Duodenal mucosa (tissue), 2 donors: ENCODE measurements around the gene NDUFS6.

ENCODE experiments used
- H3K27ac ChIP-seq: one replicate; pipeline ENCODE4 v1.7.0; 2013; ENCODE audit warnings: low read depth, low read length
- H3K27me3 ChIP-seq, 2 donors: one replicate each; pipeline ENCODE4 v1.7.0; 2013; ENCODE audit warnings: low read length in 2 of 2, control low read depth in 1 of 2; ENCODE audit not compliant: insufficient read depth in 2 of 2, control insufficient read depth in 1 of 2
- H3K36me3 ChIP-seq, 2 donors: one replicate each; pipeline ENCODE4 v1.7.0; 2013; ENCODE audit warnings: low read length in 2 of 2, control low read depth in 1 of 2; ENCODE audit not compliant: insufficient read depth in 2 of 2, control insufficient read depth in 1 of 2
- H3K4me1 ChIP-seq, 2 donors: one replicate each; pipeline ENCODE4 v1.7.0; 2013; ENCODE audit warnings: low read length in 2 of 2, control low read depth in 1 of 2; ENCODE audit not compliant: insufficient read depth in 2 of 2, control insufficient read depth in 1 of 2
- H3K4me3 ChIP-seq, 2 donors: one replicate each; pipeline ENCODE4 v1.7.0; 2013; ENCODE audit warnings: low read length in 2 of 2, low read depth in 1 of 2
- H3K9ac ChIP-seq, 2 donors: one replicate each; pipeline ENCODE4 v1.7.0; 2013; ENCODE audit warnings: low read length in 2 of 2, low read depth in 1 of 2
- H3K9me3 ChIP-seq, 2 donors: one replicate each; pipeline ENCODE4 v1.7.0; 2013; ENCODE audit warnings: low read length in 2 of 2, control low read depth in 1 of 2; ENCODE audit not compliant: control insufficient read depth in 1 of 2

The NDUFS6 gene

DNA sequence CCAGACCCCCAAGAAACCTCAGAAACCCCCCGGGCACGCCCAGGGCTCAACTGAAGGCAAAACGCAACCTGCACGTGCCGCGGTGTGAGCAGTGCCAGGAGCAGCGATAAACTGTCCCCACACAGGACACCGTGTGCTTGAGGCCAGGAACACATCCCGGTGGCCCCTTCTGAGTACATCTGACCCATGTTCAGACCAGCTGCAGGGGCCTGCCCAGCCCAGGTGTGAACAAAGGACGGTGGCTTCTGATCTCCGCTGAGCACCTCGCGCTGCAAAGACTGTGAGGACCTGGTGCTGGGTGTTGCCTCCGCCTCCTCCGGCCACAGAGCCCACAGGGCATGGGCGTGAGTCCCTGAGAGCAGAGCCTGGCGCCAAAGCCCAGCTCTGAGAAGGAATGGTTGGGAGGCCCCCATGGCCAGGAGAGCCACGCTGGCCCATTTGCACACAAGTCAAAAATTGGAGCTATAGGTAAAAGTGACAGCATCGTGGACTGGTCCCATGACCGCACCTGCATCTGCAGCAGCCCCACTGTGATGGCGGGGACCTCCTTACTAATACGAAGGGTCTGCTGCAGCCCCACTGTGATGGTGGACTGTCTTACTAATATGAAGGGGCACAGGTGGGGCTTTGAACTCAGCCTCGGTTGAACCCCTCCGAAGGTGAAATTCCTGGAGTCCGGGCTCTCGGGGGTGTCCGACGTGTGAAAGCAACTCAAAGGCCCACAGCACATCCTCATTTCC lies 31.5 kb downstream of the NDUFS6 start:
- no peaks in the 10 kb centered on the region for H3K4me1 ChIP-seq
- no peak overlapping the region for H3K27ac ChIP-seq
- no peaks in the 10 kb centered on the region for H3K36me3 ChIP-seq
- H3K27me3 ChIP-seq = peaks cover 18 to 30% of the 10 kb centered on the region in 2 donors
- no peak overlapping the region for H3K4me3 ChIP-seq
- no peaks in the 10 kb centered on the region for H3K9me3 ChIP-seq
- no peak overlapping the region for H3K9ac ChIP-seq

- Histone ChIP-seq H3K9me3 (no peaks in the 10 kb centered on the region), H3K9ac (no peak overlapping the region), H3K4me3 (no peak overlapping the region), H3K4me1 (no peaks in the 10 kb centered on the region), H3K27me3 (peaks cover 18 to 36% of the 10 kb centered on the region in 2 donors), H3K27ac (no peak overlapping the region), H3K36me3 (no peaks in the 10 kb centered on the region)
Observed at GRCh38 chr5:1833264-1834021, 32.2 kb downstream of the NDUFS6 start.

GRCh38 chr5:1834022-1834551 lies 32.9 kb downstream of the NDUFS6 start:
- Histone ChIP-seq H3K27me3 (peaks cover 22 to 36% of the 10 kb centered on the region in 2 donors), H3K4me3 (no peak overlapping the region), H3K36me3 (no peaks in the 10 kb centered on the region), H3K27ac (no peak overlapping the region), H3K9me3 (no peaks in the 10 kb centered on the region), H3K4me1 (no peaks in the 10 kb centered on the region), H3K9ac (no peak overlapping the region)

GRCh38 chr5:1834721-1835429 lies 33.7 kb downstream of the NDUFS6 start:
- H3K4me3 ChIP-seq = no peak overlapping the region
- no peaks in the 10 kb centered on the region for H3K4me1 ChIP-seq
- no peaks in the 10 kb centered on the region for H3K36me3 ChIP-seq
- H3K9me3 ChIP-seq = no peaks in the 10 kb centered on the region
- H3K27me3 ChIP-seq = peaks cover 25 to 38% of the 10 kb centered on the region in 2 donors
- no peak overlapping the region for H3K27ac ChIP-seq
- no peak overlapping the region for H3K9ac ChIP-seq

DNA sequence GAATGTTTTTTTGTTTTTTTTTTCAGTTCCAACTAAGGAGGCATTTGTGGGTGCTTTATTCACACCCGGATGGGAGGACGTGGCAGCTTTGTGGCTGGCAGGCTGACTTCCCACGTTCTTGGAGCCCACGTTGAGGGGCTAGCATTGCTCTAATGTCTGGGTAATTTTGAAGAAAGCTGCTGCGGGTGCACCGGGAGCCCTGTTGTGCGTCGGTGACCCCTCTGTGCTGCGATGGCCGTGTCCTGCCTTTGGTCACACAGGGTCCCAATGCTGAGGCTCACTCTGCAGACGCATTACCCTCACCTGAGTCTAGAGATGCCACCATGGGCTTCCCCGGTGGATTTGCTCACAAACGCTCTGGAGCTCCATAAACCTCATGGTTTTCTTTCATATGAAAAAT lies 34.2 kb downstream of the NDUFS6 start:
- Histone ChIP-seq H3K27me3 (peaks cover 31 to 44% of the 10 kb centered on the region in 2 donors), H3K4me3 (no peak overlapping the region), H3K9ac (no peak overlapping the region), H3K36me3 (no peaks in the 10 kb centered on the region), H3K9me3 (no peaks in the 10 kb centered on the region), H3K4me1 (no peaks in the 10 kb centered on the region), H3K27ac (no peak overlapping the region)

- Histone ChIP-seq H3K36me3 (no peaks in the 10 kb centered on the region), H3K4me3 (no peak overlapping the region), H3K27ac (no peak overlapping the region), H3K27me3 (peaks cover 40 to 53% of the 10 kb centered on the region in 2 donors), H3K9me3 (no peaks in the 10 kb centered on the region), H3K9ac (no peak overlapping the region), H3K4me1 (no peaks in the 10 kb centered on the region)
Observed at GRCh38 chr5:1836176-1836890, 35.1 kb downstream of the NDUFS6 start.

- no peaks in the 10 kb centered on the region for H3K9me3 ChIP-seq
- H3K9ac ChIP-seq = no peak overlapping the region
- no peaks in the 10 kb centered on the region for H3K36me3 ChIP-seq
- no peak overlapping the region for H3K27ac ChIP-seq
- no peak overlapping the region for H3K4me3 ChIP-seq
- H3K27me3 ChIP-seq = peaks cover 38 to 57% of the 10 kb centered on the region in 2 donors
- H3K4me1 ChIP-seq = peaks cover 0 to 4% of the 10 kb centered on the region in 2 donors
Observed at GRCh38 chr5:1836891-1837880, 36.0 kb downstream of the NDUFS6 start.

GRCh38 chr5:1838013-1838412 lies 36.8 kb downstream of the NDUFS6 start:
- H3K4me3 ChIP-seq = no peak overlapping the region
- no peak overlapping the region for H3K9ac ChIP-seq
- H3K27me3 ChIP-seq = peaks cover 39 to 52% of the 10 kb centered on the region in 2 donors
- H3K36me3 ChIP-seq = no peaks in the 10 kb centered on the region
- H3K4me1 ChIP-seq = peaks cover 0 to 6% of the 10 kb centered on the region in 2 donors
- H3K9me3 ChIP-seq = no peaks in the 10 kb centered on the region
- H3K27ac ChIP-seq = no peak overlapping the region

DNA sequence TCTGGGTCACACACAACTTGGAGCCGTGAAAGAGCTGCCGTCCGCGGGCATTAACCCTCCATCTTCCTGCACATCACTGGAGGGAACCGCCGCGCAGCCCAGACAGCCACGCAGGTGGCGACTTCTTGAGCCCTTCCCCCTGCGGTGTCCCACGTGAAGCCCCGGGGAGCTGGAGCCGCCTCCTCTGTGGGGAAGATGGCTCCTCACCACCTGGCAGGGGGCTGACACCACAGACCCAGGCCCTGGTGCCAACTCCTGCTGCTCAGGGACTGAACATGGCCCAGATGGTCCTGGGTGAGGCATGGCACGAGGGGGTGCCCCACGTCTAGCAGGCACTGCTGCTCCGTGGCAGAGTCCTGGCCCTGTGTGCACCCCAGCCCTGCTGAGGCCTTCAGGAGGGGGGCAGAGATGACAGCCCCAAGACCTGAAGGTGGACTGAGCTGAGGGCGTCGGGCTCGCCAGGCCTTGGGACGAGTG lies 38.9 kb downstream of the NDUFS6 start:
- no peak overlapping the region for H3K27ac ChIP-seq
- H3K4me3 ChIP-seq = no peak overlapping the region
- no peaks in the 10 kb centered on the region for H3K36me3 ChIP-seq
- no peak overlapping the region for H3K9ac ChIP-seq
- H3K4me1 ChIP-seq = peaks cover 0 to 6% of the 10 kb centered on the region in 2 donors
- no peaks in the 10 kb centered on the region for H3K9me3 ChIP-seq
- H3K27me3 ChIP-seq = peaks cover 52 to 53% of the 10 kb centered on the region in 2 donors
